SW480 (cell line): ENCODE measurements around the gene AAK1.
"Not testable (repeated sequence)": the region's sequence is repeated elsewhere in the genome, so short reads cannot be mapped to it uniquely, and the experiment has no call there.

Source experiments
- DNase-seq: peaks from one replicate; pipeline ENCODE4 v3.0.0-alpha.2; 2016; ENCODE audit warnings: low spot score

AAK1 gene

DNA sequence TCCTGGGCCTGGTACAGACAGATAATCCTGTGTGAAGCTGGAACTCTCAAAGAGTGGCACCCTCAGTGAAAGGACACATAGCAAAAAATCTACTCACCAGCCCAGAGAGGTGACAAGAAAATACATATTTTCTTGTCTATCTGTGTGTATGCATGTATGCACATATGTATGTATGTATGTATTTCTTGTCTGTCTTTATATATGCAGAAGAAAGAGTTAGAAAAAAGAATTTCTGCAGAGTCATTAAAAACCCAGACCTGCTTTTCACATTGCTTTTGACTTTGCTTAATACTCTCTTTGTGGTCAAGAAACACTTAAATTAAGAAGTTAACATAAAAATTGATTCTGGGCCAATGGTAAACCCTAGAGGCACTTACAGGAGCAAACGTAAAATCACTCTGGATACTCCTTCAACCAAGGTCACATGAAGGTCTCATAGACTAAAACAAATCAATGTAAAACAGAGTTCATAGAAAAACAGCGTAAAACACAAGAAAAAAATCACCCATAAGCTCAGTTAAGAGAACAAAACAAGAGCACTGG lies 16.5 kb upstream of the AAK1 start:
- DNase-seq, result no peak

DNA sequence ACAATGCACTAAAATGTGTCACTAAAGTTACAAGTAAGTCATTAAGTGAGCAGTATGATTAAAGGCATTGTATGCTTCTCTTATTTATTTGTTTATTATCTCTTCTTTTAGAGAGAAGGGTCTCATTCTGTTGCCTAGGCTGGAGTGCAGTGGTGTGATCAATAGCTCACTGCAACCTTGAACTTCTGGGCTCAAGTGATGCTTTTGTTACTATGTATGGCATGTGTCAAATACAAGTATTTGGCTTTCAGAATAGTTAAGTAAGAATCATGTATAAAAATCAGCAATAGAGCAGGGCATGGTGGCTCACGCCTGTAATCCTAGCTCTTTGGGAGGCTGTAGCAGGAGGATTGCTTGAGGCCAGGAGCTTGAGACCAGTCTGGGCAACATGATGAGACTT lies 15.8 kb upstream of the AAK1 start:
- DNase-seq, result no peak

DNA sequence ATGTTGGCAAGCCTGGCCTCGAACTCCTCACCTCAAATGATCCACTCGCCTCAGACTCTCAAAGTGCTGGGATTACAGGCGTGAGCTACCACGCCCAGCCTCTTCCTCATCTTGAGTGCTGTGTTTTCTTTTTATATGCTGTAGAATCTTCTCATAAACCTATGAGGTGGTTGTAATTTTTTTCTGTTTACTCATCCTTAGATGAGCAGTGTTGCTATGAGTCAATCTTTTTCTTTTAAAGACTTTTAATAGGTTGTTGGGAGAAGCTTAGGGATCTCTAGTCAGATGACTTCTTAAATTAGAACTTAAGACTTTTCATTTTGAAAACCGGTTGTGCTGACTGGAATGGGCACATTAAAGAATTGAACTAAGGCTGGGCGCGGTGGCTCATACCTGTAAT lies 8.7 kb upstream of the AAK1 start:
- DNase-seq, result peak; percentile 36

DNA sequence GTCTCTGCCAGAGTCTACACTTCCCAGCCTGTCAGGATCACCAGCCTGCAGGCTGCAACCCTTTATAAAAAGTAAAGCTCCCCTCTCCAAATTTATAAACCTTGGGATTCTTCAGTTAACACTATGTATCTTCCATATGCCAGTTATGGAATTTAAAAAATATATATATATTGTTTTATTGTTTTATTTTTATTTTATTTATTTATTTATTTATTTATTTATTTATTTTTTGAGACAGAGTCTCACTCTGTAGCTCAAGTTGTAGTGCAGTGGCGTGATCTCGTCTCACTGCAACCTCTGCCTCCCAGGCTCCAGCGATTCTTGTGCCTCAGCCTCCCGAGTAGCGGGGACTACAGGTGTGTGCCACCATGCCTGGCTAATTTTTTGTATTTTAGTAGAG lies 3.7 kb upstream of the AAK1 start:
- not testable (repeated sequence) for DNase-seq

DNA sequence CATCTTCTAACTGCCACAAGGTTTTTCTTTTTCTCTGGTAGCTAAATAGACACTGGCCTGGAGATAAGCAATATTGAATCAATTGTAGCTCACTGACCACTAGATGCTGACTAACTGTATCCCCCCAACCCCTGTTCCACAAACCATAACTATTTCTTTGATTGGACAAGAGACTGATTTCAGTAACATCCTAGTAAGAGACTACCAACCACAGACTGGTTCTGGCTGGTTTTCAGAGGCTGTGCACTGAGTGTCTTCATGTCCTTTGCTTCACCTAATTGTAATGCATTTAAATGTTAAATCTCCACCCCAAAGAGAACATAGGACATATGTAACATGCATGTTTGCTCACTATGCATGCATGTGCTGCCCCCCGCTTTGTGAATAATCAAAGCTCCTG lies 3.2 kb upstream of the AAK1 start:
- no peak for DNase-seq

DNA sequence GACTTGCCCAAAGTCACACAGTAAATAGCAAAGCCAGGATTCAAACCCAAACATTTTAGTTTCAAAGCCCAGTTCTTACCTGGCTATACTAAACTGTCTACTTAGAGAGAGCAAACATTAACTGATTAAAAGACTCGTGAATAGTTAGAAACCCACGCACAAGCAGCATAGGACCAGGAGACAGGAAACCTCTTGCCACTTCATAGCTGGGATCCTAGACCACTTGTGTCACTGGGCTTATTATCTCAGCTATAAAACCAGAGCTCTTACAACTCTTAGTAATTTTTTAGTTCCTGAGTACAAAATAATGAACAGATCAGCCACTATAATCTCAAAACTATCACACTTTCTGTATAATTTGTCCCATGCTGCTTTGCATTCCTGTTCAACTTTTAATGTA lies 2.4 kb upstream of the AAK1 start:
- no peak for DNase-seq

DNA sequence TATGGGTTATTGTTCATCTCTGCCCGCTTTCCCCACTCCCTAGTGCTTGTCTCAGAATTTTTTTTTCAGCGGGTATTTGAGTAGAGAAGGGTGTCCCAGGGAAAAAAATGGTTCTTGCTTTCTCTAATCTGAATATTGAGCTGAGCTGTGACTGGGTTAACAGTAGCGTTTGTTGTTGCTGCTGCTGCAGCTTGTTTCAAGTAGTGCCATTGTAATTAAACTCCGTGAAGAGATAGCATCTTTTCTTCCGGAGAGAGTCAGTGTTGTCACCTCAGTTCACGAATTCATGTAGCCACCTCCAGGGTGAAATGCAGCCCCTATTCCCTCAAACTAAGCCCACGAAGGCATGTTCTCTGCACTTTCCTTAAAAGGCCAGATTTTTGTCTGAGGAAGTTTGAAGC lies 1.5 kb upstream of the AAK1 start:
- no peak for DNase-seq

DNA sequence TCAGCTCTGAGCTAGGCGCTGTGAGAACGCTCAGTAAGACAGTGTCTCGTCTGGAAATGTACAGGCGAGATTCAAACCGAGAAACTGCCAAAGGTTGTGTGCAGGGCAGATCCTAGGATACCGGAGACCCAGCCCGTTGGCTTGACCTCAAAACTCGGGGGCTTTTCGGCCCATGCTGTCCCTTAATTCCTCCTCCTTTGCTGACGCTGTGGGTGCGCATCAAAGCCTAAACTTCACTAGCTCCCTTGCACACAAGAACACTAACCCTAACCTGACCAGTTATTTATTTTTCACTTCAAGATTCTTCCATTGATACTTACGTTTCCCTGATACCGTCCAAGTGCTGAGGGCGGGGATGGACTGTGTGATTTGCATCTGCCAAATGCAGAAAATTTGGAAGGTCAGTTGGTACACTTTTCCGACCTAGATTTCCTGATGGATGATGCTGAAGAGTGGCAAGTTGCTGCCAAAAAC lies 1.0 kb upstream of the AAK1 start:
- no peak for DNase-seq

DNA sequence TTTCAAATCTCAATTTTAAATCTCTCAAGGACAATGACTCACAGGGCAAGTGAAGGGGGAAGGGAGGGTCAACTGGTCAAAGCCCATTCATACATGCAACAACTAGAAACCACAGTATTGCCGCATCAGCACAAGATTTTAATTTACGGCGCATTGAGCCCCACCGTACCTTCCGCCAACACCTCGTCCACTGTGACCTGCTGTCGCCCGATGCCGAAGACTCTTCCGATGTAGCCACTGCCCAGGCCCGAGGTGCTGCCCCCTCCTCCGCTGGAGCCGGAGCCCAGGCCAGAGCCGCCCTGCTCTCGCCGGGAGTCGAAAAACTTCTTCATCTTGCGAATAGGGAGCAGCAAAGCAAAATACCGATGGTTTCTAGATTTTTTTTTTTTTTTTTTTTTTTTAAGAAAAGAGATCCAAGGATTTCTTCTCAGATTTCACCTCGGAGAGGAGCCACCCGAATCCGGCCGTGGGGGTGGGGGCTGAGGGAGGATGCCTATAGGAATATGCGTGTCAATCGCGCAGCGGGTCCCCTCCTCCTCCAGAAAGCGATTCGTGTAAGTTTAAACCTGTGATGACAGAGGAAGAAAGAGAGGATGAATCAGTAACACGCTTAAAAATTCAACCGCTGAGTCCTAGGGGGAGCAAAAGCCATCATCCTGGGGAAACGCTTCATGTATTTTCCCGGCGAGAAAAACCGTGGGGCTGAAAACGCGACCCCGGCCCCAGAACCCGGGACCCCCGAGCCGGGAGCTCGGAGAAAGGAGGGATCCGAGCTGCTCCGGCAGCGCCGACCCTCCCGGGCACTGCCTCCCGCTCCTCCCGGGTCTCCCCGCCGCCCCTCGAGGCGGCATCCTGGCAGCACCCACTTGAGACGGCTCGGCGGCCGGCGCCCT lies 584 bp downstream of the AAK1 start:
- DNase-seq, result peak; percentile 86

DNA sequence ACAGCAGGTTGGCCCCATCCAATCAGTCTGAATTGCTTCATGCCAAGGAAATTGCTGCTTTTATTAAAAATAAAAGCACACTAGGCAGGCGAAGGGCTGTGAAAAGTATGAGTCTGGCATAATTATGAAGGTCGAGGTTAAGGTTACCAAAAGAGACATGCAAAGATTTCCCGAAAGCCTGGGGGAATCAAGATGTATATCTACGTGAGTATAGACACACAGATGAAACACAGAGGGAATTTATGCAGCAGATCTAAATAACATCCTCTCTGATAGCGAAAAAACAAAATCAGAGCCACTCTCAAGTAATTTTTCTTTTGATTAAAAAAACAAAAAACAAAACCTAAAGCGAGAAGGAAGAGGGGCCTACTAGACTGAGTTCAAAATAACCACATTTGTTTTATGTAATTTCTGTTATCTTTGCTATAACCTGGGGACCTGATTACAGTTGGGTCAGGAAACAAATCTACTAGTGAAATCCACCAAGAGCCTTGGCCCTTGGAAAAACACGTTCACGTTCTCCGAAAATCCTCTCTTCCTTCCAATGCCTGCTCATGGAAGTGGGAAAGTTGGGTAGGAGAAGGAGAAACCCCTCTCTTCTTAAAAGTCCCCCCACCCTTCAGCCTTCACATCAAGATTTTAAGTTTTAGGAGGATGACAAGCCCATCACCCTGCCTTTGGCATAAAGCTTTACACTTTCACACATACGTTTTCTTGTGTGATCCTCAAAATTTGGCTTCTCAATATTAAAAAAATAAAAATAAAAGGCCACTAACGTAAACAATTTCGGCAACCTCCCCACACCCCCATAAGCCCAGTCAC lies 1.4 kb downstream of the AAK1 start:
- DNase-seq, result no peak

DNA sequence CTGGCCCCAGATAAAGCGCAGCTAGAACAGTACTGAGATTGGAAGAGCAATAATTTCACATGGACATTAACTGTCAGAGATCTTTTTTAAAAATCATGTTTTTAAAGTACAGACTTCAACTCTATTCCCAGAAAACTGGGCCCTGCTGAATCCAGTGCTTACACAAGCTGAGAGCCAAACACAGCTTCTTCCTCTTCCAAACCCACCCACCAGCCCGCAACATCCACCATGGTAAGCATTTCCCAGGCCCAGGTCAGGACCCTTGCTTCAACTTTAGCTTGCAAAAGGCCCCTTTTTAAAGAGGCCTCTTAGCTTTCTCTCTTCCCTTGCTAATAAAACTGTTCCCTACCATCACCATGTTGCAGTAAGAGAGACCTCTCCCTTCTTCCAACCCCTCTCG lies 2.1 kb downstream of the AAK1 start:
- DNase-seq, result no peak

DNA sequence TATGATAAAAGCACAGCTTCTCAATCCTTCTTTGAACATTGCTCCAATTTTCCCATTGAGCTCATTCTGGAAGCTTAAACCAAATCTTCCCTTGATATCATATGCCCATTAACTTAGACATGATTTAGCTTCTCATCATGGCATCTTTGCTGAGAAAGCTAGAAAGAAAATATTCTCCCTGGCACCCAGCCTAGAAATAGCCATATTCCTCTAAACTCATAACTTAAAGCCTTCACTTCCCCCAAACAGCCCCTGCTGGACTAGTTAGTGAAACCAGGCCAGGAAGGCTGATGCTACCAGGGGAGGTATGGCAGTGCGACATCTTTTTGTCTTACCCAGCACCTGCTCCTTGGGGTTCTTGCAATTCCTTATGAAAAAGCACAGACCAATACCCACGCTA lies 4.3 kb downstream of the AAK1 start:
- DNase-seq, result no peak

DNA sequence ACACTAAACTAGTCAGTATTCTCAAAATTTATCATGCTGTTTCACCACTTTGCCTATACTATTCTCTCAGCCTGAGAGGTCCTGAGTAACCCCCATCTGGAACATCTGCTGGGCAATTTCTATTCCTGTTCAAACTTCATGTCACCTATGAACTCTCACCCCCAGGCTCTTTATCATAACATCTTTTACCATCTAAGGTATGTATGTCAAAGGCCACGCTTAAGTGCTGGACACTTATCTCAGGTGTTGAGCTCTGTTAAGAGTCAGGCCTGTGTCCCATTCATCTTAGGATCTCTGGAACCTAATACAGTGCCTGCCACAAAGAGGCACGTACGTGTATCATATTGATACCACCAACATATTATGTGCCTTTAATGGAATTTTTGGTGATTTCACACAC lies 4.9 kb downstream of the AAK1 start:
- DNase-seq, result no peak

DNA sequence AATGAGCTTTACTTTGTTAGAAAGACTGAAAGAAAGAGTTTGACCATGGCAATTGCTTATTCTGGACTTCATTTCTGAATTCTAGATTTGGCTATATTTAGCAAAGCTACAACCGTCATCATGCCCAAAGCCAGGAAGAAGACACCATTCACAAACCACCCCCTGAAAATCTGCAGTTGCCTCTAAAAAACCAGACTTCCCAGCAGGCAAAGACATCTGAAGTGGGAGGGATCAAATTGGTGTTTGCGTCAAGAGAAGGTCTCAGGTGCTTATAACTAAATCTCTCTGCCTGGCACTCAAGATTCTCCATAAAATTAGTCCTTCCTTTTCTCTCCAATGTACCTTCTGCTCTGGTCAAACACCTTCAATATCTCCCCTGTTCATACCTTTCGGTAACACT lies 5.6 kb downstream of the AAK1 start:
- no peak for DNase-seq

DNA sequence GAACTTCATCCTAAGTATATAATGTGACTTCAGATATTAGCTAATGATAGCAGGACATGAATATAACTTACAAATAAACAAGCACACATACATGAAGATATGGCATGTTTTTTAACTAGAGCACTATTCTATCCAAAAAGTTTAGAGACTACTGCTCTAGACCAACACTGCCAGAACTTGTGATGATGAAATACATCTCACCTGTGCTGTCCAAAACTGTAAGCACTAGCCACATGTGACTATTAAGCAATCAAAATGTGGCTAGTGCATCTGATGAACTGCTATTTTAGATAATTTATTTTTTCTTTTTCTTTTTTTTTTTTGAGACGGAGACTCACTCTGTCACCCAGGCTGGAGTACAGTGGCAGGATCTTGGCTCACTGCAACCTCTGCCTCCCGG lies 7.1 kb downstream of the AAK1 start:
- DNase-seq, result no peak

DNA sequence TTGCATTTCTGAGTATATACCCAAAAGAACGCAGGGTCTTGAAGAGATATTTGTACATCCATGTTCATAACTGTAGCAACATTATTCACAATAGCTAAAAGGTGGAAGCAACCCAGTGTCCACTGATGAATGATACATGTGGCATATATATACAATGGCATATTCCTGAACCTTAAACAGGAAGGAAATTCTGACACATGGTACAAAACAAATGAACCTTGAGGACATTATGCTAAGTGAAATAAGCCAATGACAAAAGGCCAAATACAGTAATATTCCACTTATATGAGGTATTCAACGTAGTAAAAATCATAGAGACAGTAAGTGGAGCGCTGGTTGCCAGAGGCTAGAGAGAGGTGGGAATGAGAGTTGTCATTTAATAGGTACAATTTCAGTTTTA lies 8.1 kb downstream of the AAK1 start:
- DNase-seq, result no peak

DNA sequence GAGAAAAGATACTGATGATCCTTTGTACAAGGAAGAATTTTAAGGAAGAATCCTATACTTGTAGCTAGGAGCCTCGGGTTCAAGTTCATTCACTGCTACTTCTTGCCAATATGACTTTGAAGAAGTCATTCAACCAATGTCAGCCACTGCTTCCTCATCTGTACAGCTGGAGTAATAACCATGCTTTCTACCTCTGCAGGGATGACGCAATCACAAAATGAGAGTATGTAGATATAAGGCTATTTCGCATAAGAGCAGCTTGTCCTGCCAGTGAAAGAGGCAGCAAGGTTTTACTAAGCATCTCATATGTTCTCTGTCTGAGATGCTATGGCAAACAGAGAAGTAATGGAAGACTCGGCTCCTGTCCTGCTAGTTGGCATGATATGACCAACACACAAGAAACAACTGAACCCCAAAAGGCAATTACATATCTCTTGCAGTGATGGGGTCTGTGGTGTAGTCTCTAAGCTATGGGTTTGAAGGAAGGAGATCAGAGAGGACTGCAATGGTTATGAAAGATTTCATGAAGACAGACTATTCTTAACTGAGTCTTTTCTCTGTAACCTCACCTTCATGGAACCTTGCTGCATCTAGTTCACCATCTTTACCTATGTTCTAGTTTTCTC lies 9.2 kb downstream of the AAK1 start:
- DNase-seq, result no peak

DNA sequence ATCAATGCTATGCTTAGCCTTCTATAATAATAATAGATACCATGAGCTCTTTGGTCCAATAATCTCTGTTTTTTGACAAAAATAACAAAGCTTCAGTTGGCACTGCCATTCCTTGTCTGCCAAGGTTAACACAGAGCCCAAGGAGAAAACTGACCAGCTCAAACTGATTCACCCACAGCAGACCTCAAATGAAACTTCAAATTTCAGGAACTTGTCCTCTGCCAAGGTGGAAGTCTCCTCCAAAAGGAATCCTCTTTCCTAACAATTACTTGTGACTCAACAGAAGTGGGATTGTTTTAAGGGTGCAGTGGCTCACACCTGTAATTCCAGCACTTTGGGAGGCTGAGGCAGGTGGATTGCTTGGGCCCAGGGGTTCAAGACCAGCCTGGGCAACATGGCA lies 12.1 kb downstream of the AAK1 start:
- DNase-seq, result no peak

DNA sequence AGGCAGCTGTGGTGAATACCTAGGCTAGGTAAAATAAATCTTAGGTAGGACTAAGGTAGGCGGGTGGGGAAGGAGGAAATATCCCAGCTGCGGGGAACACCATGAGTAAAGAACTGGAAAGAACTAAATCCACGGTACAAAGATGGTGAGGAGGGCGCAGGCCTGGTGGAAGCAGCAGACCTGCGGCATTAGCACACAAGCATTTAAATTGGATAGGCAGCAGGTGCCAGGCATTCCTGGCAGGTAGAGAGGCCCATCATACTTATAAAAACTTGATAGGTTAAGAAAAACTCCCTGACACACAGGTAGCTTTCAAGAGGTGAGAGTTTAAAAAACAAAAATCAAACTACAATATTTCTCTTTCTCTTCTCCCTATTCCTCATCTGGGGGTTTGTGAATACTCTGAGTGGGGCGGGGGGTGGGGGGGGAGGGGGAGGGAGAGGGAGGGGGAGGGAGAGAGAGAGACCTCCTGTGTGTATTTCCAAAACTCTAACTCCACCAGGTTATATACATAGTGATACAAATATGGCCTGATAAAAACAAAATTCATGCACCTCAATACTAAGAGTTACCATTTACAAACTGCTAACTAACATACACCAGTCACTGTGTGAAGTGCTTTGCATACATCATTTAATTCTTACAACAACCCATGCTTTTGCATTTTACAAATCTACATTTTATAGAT lies 13.5 kb downstream of the AAK1 start:
- no peak for DNase-seq

DNA sequence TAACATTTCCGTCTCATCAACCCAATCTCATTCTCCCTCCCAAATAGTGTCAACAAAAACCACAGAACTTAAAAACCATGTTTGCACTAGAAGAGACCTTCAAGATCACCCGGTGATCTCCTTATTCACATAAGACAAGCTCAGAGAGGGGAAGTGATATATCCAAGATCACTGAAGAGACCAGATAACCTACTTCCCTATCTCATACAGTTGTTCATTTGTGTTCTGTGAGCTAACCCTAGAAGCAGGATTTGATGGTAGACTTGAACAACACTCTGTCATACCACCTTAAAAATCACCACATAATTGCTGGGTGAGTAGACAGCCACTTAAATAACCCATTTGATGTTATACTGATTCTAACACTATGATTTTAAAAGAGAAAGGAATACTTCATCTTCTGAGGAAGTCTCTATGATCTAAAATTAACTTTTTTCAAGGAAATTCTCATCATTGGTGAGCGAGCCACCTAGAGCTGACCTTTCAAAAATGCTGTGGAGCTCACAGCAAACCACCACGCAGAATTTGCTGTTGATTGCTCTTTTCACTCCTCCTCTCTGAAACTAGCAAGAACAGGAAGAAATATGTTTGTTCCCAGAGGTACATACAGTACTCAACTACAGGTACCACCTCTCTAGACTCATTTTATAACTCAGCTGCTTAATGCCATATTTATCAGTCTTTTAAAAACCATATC lies 15.1 kb downstream of the AAK1 start:
- no peak for DNase-seq

DNA sequence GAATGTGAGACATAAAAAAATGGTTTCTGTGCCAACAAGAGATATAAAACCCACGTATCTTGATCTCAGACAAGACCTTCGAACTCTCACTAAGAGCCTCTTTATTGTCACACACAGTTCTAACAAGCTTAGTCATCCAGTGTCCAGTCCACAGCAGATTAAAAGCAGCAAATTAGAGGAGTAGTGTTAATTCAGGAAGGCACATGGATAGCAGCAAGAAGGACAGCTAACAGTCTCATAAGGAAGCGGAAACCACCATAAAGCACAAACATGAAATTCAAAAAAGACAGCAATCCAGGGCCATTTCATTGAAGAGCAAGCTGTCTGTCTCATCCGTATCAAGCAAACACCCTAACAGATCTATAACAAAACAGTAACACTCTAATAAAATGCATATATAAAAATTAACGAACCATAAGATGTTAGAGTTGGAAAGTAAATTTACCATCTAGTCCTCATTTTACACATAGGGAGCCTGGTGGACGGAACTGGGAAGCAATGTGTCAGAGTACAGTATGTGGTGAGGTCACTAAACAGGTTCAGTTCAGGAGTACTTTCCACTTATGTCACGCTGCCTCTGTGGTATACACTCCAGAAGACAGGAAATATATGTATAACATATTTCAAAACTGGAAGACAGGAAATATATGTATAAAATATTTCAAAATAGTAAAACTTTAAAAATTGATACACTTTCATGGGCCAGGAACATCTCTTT lies 18.3 kb downstream of the AAK1 start:
- no peak for DNase-seq
